ENCODE results near the gene GP1BA. TPM values are rescaled to one million over a fixed set of nuclear protein-coding genes. Genes with fewer than 3 reads are reported as not detected.

Gene GP1BA
- polyA plus RNA-seq, 3 donors: 1.6 to 2.9 (median 2.4) TPM

- DNase-seq (ENCODE audit: low read depth in 3 of 3, low spot score in 2 of 3): no peak
These were observed 5.5 kb downstream of the GP1BA start for GRCh38 chr17:4937553-4937952.

- no peak for DNase-seq (ENCODE audit: low read depth in 3 of 3, low spot score in 2 of 3)
These were observed 6.0 kb downstream of the GP1BA start for GRCh38 chr17:4938069-4938491.

GRCh38 chr17:4938688-4939545 lies 6.8 kb downstream of the GP1BA start:
- DNase-seq (ENCODE audit: low read depth in 3 of 3, low spot score in 2 of 3): no peak

GRCh38 chr17:4939546-4939795 lies 7.4 kb downstream of the GP1BA start:
- DNase-seq (ENCODE audit: low read depth in 3 of 3, low spot score in 2 of 3): no peak

GRCh38 chr17:4939796-4940554 lies 7.9 kb downstream of the GP1BA start, which contains the start of the genes RNF167 and SLC25A11:
RNF167 (plus strand) TSS chr17:4940268; CDS start chr17:4940910, 642 bp downstream.
SLC25A11 (minus strand) TSS chr17:4940046; CDS start chr17:4939910, 136 bp downstream.
- peak; percentile 98 to 99 (median 99) for DNase-seq (ENCODE audit: low read depth in 3 of 3, low spot score in 2 of 3)

- no peak for DNase-seq (ENCODE audit: low read depth in 3 of 3, low spot score in 2 of 3)
These were observed 8.7 kb downstream of the GP1BA start for GRCh38 chr17:4940555-4941318.

DNA sequence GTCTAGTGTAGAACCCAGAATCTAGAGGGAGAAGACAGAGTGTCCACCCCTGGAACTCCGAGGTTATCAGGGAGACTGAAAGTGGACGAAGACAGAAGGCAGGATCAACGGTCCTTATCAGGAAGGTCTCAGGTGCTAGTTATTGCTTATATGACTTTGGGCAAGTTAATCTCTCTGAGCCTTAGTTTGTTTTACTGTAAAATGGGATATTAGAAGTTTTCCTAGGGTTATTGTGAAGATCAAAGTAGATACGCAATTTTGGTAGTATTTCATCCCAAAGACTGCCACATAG lies 9.2 kb downstream of the GP1BA start:
- DNase-seq (ENCODE audit: low read depth in 3 of 3, low spot score in 2 of 3): no peak

DNA sequence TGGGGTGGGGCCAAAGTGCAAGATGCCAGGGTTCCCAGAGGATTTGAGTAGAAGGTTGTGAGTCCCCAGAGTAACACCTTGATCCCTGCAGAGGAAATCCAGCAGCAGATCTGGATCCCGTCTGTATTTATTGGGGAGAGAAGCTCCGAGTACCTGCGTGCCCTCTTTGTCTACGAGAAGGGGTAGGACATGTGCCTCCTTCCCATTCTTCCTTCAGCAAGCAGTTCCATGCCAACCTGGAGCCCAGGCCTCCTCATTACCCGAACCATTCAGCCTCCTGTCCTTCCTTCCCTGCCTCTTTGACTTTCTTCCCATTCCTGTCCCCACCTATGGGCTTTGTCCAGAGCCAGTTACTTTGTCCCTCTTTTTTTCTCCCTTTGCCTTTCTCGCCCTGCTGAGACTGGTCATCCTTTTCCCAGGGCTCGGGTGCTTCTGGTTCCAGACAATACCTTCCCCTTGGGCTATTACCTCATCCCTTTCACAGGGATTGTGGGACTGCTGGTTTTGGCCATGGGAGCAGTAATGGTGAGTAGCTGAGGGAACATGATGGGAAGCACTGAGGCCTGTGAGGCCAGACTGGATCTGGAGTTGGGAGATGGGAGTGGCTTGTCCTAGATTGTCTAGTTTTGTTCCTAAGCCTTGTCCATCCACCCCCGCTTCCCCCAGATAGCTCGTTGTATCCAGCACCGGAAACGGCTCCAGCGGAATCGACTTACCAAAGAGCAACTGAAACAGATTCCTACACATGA lies 10.9 kb downstream of the GP1BA start:
- DNase-seq (ENCODE audit: low read depth in 3 of 3, low spot score in 2 of 3): no peak

GRCh38 chr17:4944163-4944553 lies 12.1 kb downstream of the GP1BA start:
- no peak for DNase-seq (ENCODE audit: low read depth in 3 of 3, low spot score in 2 of 3)

DNA sequence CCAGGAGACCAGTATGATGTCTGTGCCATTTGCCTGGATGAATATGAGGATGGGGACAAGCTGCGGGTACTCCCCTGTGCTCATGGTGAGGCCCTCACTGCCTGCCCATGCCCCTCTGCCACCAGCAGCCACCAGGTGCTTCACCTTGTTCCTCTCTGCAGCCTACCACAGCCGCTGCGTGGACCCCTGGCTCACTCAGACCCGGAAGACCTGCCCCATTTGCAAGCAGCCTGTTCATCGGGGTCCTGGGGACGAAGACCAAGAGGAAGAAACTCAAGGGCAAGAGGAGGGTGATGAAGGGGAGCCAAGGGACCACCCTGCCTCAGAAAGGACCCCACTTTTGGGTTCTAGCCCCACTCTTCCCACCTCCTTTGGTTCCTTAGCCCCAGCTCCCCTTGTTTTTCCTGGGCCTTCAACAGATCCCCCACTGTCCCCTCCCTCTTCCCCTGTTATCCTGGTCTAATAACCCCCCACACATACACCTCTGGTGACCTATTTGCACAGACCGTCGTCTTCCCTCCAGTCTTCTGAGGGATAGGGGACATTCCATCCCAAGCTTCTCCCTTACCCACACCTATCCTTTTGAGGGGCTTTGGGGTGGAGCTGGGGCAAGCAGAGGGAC lies 12.6 kb downstream of the GP1BA start:
- DNase-seq (ENCODE audit: low read depth in 3 of 3, low spot score in 2 of 3): no peak

- DNase-seq (ENCODE audit: low read depth in 3 of 3, low spot score in 2 of 3): no peak
These were observed 13.3 kb downstream of the GP1BA start for GRCh38 chr17:4945176-4945943.

GRCh38 chr17:4945944-4946280 lies 13.8 kb downstream of the GP1BA start:
- DNase-seq (ENCODE audit: low read depth in 3 of 3, low spot score in 2 of 3): no peak

- DNase-seq (ENCODE audit: low read depth in 3 of 3, low spot score in 2 of 3): no peak
These were observed 14.4 kb downstream of the GP1BA start for GRCh38 chr17:4946312-4946976.

- no peak for DNase-seq (ENCODE audit: low read depth in 3 of 3, low spot score in 2 of 3)
These were observed 14.9 kb downstream of the GP1BA start for GRCh38 chr17:4947010-4947410.

GRCh38 chr17:4947411-4948165 lies 15.5 kb downstream of the GP1BA start:
- DNase-seq (ENCODE audit: low read depth in 3 of 3, low spot score in 2 of 3): no peak

DNA sequence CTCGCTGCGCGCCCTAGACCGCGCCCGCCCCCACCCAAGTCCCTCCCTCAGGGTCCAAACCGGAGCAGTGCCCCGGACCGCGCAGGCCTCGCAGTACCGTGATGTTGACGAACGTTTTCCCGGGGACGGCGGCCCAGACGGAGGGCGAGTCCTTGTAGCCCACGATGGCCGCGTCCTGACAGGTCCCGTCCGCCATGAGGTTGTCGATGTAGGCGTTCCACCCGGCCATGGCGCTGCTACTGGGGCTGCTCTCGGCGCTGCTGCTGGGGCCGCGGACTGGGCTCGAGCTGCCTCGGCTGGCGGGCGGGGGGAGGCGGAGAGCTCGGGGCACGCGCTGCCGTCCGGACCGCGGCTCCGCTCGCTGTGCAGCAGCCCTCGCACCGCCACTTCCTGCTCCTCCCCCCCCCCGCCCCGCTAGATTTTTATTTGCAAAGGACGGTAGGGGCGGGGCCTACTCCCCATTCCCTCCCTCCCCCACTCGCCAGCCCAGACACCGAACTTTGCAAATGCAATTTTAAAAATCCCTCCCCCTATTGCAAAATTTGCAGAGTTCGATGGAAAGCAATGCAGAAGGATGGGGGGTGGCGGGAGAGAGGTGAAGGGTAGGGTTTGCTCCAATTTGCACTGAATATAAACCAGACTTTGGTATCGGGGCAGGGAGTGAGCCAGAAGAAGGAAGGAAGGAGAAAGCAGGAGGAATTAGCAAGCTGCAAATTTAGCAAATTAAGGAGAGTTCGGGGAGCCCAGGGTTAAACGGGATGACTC lies 16.3 kb downstream of the GP1BA start, which contains the start of gene PFN1:
TSS of gene PFN1 (minus strand) at position 365 of the 765 bp plus-strand sequence. CDS start at position 229, 136 bp downstream.
- peak in 1 of 3 donors; percentile 85 for DNase-seq (ENCODE audit: low read depth in 3 of 3, low spot score in 2 of 3)

DNA sequence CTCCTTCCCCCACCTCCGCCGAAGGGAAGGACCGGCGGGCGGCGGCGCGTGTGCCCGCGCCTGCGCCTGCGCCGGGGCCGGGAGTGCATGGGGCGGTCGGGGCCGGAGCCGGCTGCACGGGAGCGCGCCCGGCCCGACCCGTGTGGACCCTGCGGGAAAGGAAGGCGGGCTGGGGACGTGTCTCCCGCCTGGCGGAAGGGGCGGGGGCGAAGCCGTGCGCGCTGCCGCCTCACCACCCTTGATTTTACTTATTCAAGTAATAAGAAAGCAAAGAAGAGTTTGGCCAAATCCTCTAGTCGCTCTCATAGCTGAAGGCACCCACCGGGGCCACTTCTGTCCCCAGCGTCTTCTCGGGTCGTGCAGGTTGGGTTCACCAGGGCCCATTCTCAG lies 16.8 kb downstream of the GP1BA start:
- no peak for DNase-seq (ENCODE audit: low read depth in 3 of 3, low spot score in 2 of 3)

Data from right renal cortex interstitium (tissue), 3 donors.